ENCODE results near the gene SFTPA1. TPM values are rescaled to one million over a fixed set of nuclear protein-coding genes. Genes with fewer than 3 reads are reported as not detected.

SFTPA1 gene
- total RNA-seq = not detected in 2 replicates

GRCh38 chr10:79610601-79611191, at the start of gene SFTPA1:
Gene SFTPA1 (plus strand): TSS chr10:79610939. CDS start chr10:79611826, 887 bp downstream.

Other genes with a start within 250 kb of the SFTPA1 start
- gene ZCCHC24, start 165.3 kb upstream of the SFTPA1 start, total RNA-seq = 21.0 and 24.6 TPM in 2 replicates
- 0.18 and 0.28 TPM in 2 replicates for gene EIF5AL1, start 98.4 kb upstream of the SFTPA1 start, total RNA-seq
- not detected in 2 replicates for gene SFTPA2, start 50.5 kb upstream of the SFTPA1 start, total RNA-seq
- 0.28 and 0.37 TPM in 2 replicates for gene NUTM2B, start 92.3 kb downstream of the SFTPA1 start, total RNA-seq
- gene NUTM2E, start 215.8 kb downstream of the SFTPA1 start, total RNA-seq = under 0.01 TPM in 1 of 2 replicates, not detected in the other

Measured in smooth muscle cell of bladder (primary cell).